ENCODE measurements around the gene P4HA2. TPM values are rescaled to one million over a fixed set of nuclear protein-coding genes. Genes with fewer than 3 reads are reported as not detected.
A peak's percentile ranks its signal among the peaks of the same experiment; 100 is the strongest.

P4HA2 gene
- total RNA-seq, 1 experiment from 2014 or later, result 25.1 TPM

- in situ Hi-C loops (cut with HindIII; ENCODE audit: low pct_unique_long_range_greater_than_20kb, low sequenced_read_pairs) (no loop called here), intact Hi-C loops (cut with micrococcal nuclease; ENCODE audit: unreplicated experiment) (no loop called here)
- no peaks in the 10 kb centered on the region for H3K9me3 ChIP-seq (ENCODE audit: control insufficient read depth, insufficient read depth, low read depth, low read length)
Observed at GRCh38 chr5:132181011-132181629, 46.5 kb downstream of the P4HA2 start.

GRCh38 chr5:132180134-132180745, 47.4 kb downstream of the P4HA2 start:
- H3K9me3 ChIP-seq (ENCODE audit: control insufficient read depth, insufficient read depth, low read depth, low read length), result no peaks in the 10 kb centered on the region
- intact Hi-C loops (cut with micrococcal nuclease; ENCODE audit: unreplicated experiment), result no loop called here
- ChIA-PET CTCF (interaction anchor here (0.6 to 0.7 kb wide), 3 partner anchors 10 to 806 kb away, joined by 3 to 7 read pairs (median 3); no protein-coding TSS in a partner anchor), POLR2A (no interaction called here)
- no peaks in the 10 kb centered on the region for H3K4me1 ChIP-seq (ENCODE audit: control insufficient read depth, insufficient read depth, low read length)
- in situ Hi-C loops (cut with HindIII; ENCODE audit: low pct_unique_long_range_greater_than_20kb, low sequenced_read_pairs), result no loop called here
- ATAC-seq (peak; percentile 46; the same call in 1 of the 2 replicates), DNase-seq (ENCODE audit: low read depth, low spot score) (peak; percentile 35)
- no peak overlapping the region for H3K27ac ChIP-seq (ENCODE audit: low read length)
- BruUV-seq (replicated peaks), result no TSS peak
- H3K27me3 ChIP-seq (ENCODE audit: control insufficient read depth, insufficient read depth, low read length), result no peaks in the 10 kb centered on the region
- no peaks in the 10 kb centered on the region for H3K36me3 ChIP-seq (ENCODE audit: control insufficient read depth, insufficient read depth, low read length)
- no peak for TF ChIP-seq SIN3A (IDR thresholded peaks at IDR 0.05; ENCODE audit: borderline replicate concordance, insufficient read depth, low read depth, low read length)
- no peak for TF ChIP-seq POLR2AphosphoS5 (IDR thresholded peaks at IDR 0.05; ENCODE audit: low read depth, low read length)
- TF ChIP-seq REST (IDR thresholded peaks at IDR 0.05; ENCODE audit: insufficient read depth in 1 of 2, low read depth in 2 of 2, low read length in 1 of 2), result no peak
- TF ChIP-seq TCF7L2 (IDR thresholded peaks at IDR 0.05; ENCODE audit: low read depth, low read length), result no peak
- TF ChIP-seq CTCF (IDR thresholded peaks at IDR 0.05), result peak; percentile 87
- no peak overlapping the region for H3K4me3 ChIP-seq (ENCODE audit: low read depth in 2 of 2, low read length in 2 of 2)

More at GRCh38 chr5:132181011-132181629, 46.5 kb downstream of the P4HA2 start:
- Histone ChIP-seq H3K27ac (ENCODE audit: low read length) (no peak overlapping the region), H3K4me3 (ENCODE audit: low read depth in 2 of 2, low read length in 2 of 2) (no peak overlapping the region), H3K36me3 (ENCODE audit: control insufficient read depth, insufficient read depth, low read length) (no peaks in the 10 kb centered on the region), H3K4me1 (ENCODE audit: control insufficient read depth, insufficient read depth, low read length) (no peaks in the 10 kb centered on the region), H3K27me3 (ENCODE audit: control insufficient read depth, insufficient read depth, low read length) (no peaks in the 10 kb centered on the region)
- no TSS peak for BruUV-seq (replicated peaks)
- no peak for DNase-seq (ENCODE audit: low read depth, low spot score)
- TF ChIP-seq CTCF (IDR thresholded peaks at IDR 0.05), result no peak
- no peak for TF ChIP-seq TCF7L2 (IDR thresholded peaks at IDR 0.05; ENCODE audit: low read depth, low read length)
- no peak for TF ChIP-seq SIN3A (IDR thresholded peaks at IDR 0.05; ENCODE audit: borderline replicate concordance, insufficient read depth, low read depth, low read length)
- TF ChIP-seq POLR2AphosphoS5 (IDR thresholded peaks at IDR 0.05; ENCODE audit: low read depth, low read length), result no peak
- no peak for ATAC-seq
- CTCF ChIA-PET, result interaction anchor here (0.6 to 0.7 kb wide), 3 partner anchors 9 to 807 kb away, joined by 3 to 7 read pairs (median 3); no protein-coding TSS in a partner anchor
- POLR2A ChIA-PET, result no interaction called here

Data from Panc1 (cell line).